GM23338 (cell line): ENCODE data around the gene KLHL6. TPM values are rescaled to one million over a fixed set of nuclear protein-coding genes. Genes with fewer than 3 reads are reported as not detected.

Experiments
- ATAC-seq: fragments of 200-7000 bp; cut with Tn5 transposase; 3 replicates; pipeline ENCODE4 v1.9.1; 2020
- DNase-seq: peaks from one replicate; pipeline ENCODE4 v3.0.0-alpha.2; 2015; ENCODE audit warnings: low spot score
- H2AFZ ChIP-seq: fragments of 200-600 bp; sonication (generic); 2 replicates; pipeline ENCODE4 v1.8.0; 2016; ENCODE audit warnings: antibody characterized with exemption, mild to moderate bottlenecking, moderate library complexity
- H3F3A ChIP-seq: fragments of 200-600 bp; sonication (generic); replicated peaks from 2 replicates; pipeline ENCODE4 v1.8.0; 2017; ENCODE audit warnings: antibody characterized with exemption, mixed run types, low read depth
- H3K27ac ChIP-seq: fragments of 200-600 bp; sonication (generic); 2 replicates; pipeline ENCODE4 v1.6.1; 2016; ENCODE audit warnings: low read depth
- H3K27me3 ChIP-seq: fragments of 200-600 bp; sonication (generic); 2 replicates; pipeline ENCODE4 v1.8.0; 2016; ENCODE audit warnings: mild to moderate bottlenecking, mixed run types, moderate library complexity; ENCODE audit not compliant: insufficient read depth
- H3K36me3 ChIP-seq: fragments of 200-600 bp; sonication (generic); 2 replicates; pipeline ENCODE4 v1.8.0; 2016; ENCODE audit warnings: mild to moderate bottlenecking; ENCODE audit not compliant: insufficient read depth
- H3K4me1 ChIP-seq: fragments of 200-600 bp; sonication (generic); 2 replicates; pipeline ENCODE4 v1.8.0; 2016; ENCODE audit warnings: mild to moderate bottlenecking, moderate library complexity; ENCODE audit not compliant: insufficient read depth
- H3K4me2 ChIP-seq: fragments of 200-600 bp; sonication (generic); 2 replicates; pipeline ENCODE4 v1.7.1; 2017; ENCODE audit warnings: mixed run types
- H3K4me3 ChIP-seq: fragments of 200-600 bp; sonication (generic); 2 replicates; pipeline ENCODE4 v1.6.1; 2016; ENCODE audit warnings: mixed run types
- H3K79me2 ChIP-seq: fragments of 200-600 bp; sonication (generic); replicated peaks from 2 replicates; pipeline ENCODE4 v1.8.0; 2017; ENCODE audit warnings: mild to moderate bottlenecking; ENCODE audit not compliant: insufficient read depth
- H3K9me2 ChIP-seq: fragments of 200-600 bp; sonication (generic); 2 replicates; pipeline ENCODE4 v1.8.0; 2017; ENCODE audit not compliant: insufficient read depth
- H4K20me1 ChIP-seq: fragments of 200-600 bp; sonication (generic); replicated peaks from 2 replicates; pipeline ENCODE4 v1.8.0; 2017; ENCODE audit warnings: mild to moderate bottlenecking; ENCODE audit not compliant: insufficient read depth
- H3K27ac Mint-ChIP-seq: 2 replicates; pipeline ENCODE4 v1.8.0; 2020; ENCODE audit warnings: inconsistent platforms, mild to moderate bottlenecking, moderate library complexity, mixed read lengths
- H3K27me3 Mint-ChIP-seq: 3 replicates; pipeline ENCODE4 v1.8.0; 2022; ENCODE audit warnings: low read depth, mild to moderate bottlenecking, moderate library complexity, mixed read lengths, inconsistent platforms; ENCODE audit not compliant: insufficient read depth, poor library complexity
- H3K36me3 Mint-ChIP-seq: 3 replicates; pipeline ENCODE4 v1.8.0; 2021; ENCODE audit warnings: low read depth, mild to moderate bottlenecking, inconsistent platforms, moderate library complexity, mixed read lengths
- H3K4me1 Mint-ChIP-seq: 3 replicates; pipeline ENCODE4 v1.8.0; 2020; ENCODE audit warnings: mild to moderate bottlenecking, inconsistent platforms, mixed read lengths
- H3K4me3 Mint-ChIP-seq: 3 replicates; pipeline ENCODE4 v1.8.0; 2021; ENCODE audit warnings: moderate library complexity, mild to moderate bottlenecking, inconsistent platforms, mixed read lengths
- H3K9me3 Mint-ChIP-seq: 3 replicates; pipeline ENCODE4 v1.8.0; 2020; ENCODE audit warnings: moderate library complexity, mild to moderate bottlenecking, inconsistent platforms, mixed read lengths
- EZH2 ChIP-seq: fragments of 200-600 bp; sonication (generic); IDR thresholded peaks from one replicate; pipeline ENCODE4 v1.8.0; 2017; ENCODE audit warnings: antibody characterized with exemption, mild to moderate bottlenecking, low read depth; ENCODE audit not compliant: unreplicated experiment
- EZH2phosphoT487 ChIP-seq: fragments of 200-600 bp; sonication (generic); IDR thresholded peaks from one replicate; pipeline ENCODE4 v1.8.1; 2018; ENCODE audit warnings: antibody characterized with exemption; ENCODE audit not compliant: unreplicated experiment
- JUNB ChIP-seq: IDR thresholded peaks from one replicate; pipeline ENCODE4 v1.6.1; 2016; ENCODE audit warnings: antibody characterized with exemption; ENCODE audit not compliant: unreplicated experiment
- NANOG ChIP-seq: IDR thresholded peaks from 2 replicates; pipeline ENCODE4 v1.6.1; 2016; ENCODE audit warnings: antibody characterized with exemption, borderline replicate concordance
- ZNF114 ChIP-seq: fragments of 250-450 bp; sonication (Bioruptor Pico); IDR thresholded peaks from 2 replicates; pipeline ENCODE4 v1.5.0; 2020; ENCODE audit warnings: mild to moderate bottlenecking, moderate library complexity
- ZNF331 ChIP-seq: fragments of 250-450 bp; sonication (Bioruptor Pico); IDR thresholded peaks from 2 replicates; pipeline ENCODE4 v1.5.0; 2020; ENCODE audit warnings: low read depth, mild to moderate bottlenecking, moderate library complexity
- ZNF462 ChIP-seq: fragments of 250-450 bp; sonication (Bioruptor Pico); IDR thresholded peaks from 2 replicates; pipeline ENCODE4 v1.5.0; 2020; ENCODE audit warnings: mild to moderate bottlenecking, moderate library complexity
- polyA plus RNA-seq: library from polyadenylated mRNA; unstranded; fragments of >200 nt; fragmentation: Nextera tagmentation; extraction: Ambion mirVana; gene quantifications from 2 replicates; pipeline ENCODE4 v1.2.1, GENCODE V29; 2016
- total RNA-seq: library from RNA; depleted of rRNA; stranded (reverse); fragments of >200 nt; shearing (Covaris generic); gene quantifications from 2 replicates; pipeline ENCODE4 v1.2.3, GENCODE V29; 2014
- TF ChIP-seq, protein P1 (sequence below): IDR thresholded peaks from 2 replicates; pipeline ENCODE4 v1.6.1; 2016; ENCODE audit warnings: antibody characterized with exemption
- TF ChIP-seq, protein P2 (sequence below), 2 experiments: fragments of 200-600 bp in 1 of 2; sonication (generic) in 1 of 2; conservative IDR thresholded peaks; 2 replicates each; pipeline versions ENCODE4 v1.5.1 to v1.6.1; 2016 to 2017; ENCODE audit warnings: antibody characterized with exemption in 2 of 2, low read depth in 2 of 2, mild to moderate bottlenecking in 2 of 2, moderate library complexity in 1 of 2

KLHL6 gene
- total and polyA plus RNA-seq, 2 experiments from 2014 or later, result not detected

DNA sequence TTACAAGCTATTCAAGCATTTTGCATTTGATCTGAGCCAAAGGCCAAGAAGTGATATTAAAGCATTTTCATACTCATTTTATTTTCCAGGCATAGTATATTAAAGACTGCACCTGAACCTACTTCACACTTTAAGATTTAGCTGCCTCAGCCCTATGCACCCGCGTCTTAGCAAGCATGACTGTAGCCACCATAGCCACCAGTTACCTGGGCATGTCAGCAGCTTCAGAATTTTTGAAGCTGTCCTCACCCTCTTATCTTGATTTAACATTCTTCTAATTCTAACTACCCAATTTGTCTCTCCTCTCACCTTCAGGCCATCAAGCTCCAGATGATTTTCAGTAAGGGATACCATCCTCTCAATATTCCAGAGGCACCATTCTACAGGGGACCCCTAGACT, 39.1 kb upstream of the KLHL6 start:
- no peak overlapping the region for H3K27ac Mint-ChIP-seq
- H3K4me1 Mint-ChIP-seq, result peaks cover 21% of the 10 kb centered on the region
- ATAC-seq, result no peak
- no peaks in the 10 kb centered on the region for H3K36me3 ChIP-seq
- H3K27ac ChIP-seq, result no peak overlapping the region
- no peak overlapping the region for H3K4me3 ChIP-seq
- TF ChIP-seq, protein P1, sequence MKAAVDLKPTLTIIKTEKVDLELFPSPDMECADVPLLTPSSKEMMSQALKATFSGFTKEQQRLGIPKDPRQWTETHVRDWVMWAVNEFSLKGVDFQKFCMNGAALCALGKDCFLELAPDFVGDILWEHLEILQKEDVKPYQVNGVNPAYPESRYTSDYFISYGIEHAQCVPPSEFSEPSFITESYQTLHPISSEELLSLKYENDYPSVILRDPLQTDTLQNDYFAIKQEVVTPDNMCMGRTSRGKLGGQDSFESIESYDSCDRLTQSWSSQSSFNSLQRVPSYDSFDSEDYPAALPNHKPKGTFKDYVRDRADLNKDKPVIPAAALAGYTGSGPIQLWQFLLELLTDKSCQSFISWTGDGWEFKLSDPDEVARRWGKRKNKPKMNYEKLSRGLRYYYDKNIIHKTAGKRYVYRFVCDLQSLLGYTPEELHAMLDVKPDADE, result no peak
- TF ChIP-seq, protein P2, sequence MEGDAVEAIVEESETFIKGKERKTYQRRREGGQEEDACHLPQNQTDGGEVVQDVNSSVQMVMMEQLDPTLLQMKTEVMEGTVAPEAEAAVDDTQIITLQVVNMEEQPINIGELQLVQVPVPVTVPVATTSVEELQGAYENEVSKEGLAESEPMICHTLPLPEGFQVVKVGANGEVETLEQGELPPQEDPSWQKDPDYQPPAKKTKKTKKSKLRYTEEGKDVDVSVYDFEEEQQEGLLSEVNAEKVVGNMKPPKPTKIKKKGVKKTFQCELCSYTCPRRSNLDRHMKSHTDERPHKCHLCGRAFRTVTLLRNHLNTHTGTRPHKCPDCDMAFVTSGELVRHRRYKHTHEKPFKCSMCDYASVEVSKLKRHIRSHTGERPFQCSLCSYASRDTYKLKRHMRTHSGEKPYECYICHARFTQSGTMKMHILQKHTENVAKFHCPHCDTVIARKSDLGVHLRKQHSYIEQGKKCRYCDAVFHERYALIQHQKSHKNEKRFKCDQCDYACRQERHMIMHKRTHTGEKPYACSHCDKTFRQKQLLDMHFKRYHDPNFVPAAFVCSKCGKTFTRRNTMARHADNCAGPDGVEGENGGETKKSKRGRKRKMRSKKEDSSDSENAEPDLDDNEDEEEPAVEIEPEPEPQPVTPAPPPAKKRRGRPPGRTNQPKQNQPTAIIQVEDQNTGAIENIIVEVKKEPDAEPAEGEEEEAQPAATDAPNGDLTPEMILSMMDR (conservative IDR thresholded peaks at IDR 0.05; ENCODE audit: low read depth in 2 of 2), result no peak
- no peak for TF ChIP-seq EZH2phosphoT487
- no peak for TF ChIP-seq JUNB
- no peak for TF ChIP-seq EZH2
- TF ChIP-seq NANOG, result no peak
- TF ChIP-seq ZNF462, result no peak
- no peak for TF ChIP-seq ZNF114 (CRISPR knock-in tag)
- TF ChIP-seq ZNF331, result no peak
- no peak overlapping the region for H2AFZ ChIP-seq
- no peak for DNase-seq
- no peaks in the 10 kb centered on the region for H3K9me2 ChIP-seq
- H3K4me3 Mint-ChIP-seq, result no peak overlapping the region
- peaks cover 12% of the 10 kb centered on the region for H3K36me3 Mint-ChIP-seq
- H4K20me1 ChIP-seq, result no peaks in the 10 kb centered on the region
- no peaks in the 10 kb centered on the region for H3K79me2 ChIP-seq
- peaks cover 2% of the 10 kb centered on the region for H3K27me3 Mint-ChIP-seq
- no peak overlapping the region for H3K4me2 ChIP-seq
- peaks cover 13% of the 10 kb centered on the region for H3K9me3 Mint-ChIP-seq
- H3K4me1 ChIP-seq, result peaks cover 18% of the 10 kb centered on the region
- H3K27me3 ChIP-seq, result no peaks in the 10 kb centered on the region
- H3F3A ChIP-seq, result no peaks in the 10 kb centered on the region
